ENCODE measurements around the gene CUL1. TPM values are rescaled to one million over a fixed set of nuclear protein-coding genes. Genes with fewer than 3 reads are reported as not detected.

Gene CUL1
- total RNA-seq, 2 donors from 2014 or later = 35.0 to 42.1 TPM

DNA sequence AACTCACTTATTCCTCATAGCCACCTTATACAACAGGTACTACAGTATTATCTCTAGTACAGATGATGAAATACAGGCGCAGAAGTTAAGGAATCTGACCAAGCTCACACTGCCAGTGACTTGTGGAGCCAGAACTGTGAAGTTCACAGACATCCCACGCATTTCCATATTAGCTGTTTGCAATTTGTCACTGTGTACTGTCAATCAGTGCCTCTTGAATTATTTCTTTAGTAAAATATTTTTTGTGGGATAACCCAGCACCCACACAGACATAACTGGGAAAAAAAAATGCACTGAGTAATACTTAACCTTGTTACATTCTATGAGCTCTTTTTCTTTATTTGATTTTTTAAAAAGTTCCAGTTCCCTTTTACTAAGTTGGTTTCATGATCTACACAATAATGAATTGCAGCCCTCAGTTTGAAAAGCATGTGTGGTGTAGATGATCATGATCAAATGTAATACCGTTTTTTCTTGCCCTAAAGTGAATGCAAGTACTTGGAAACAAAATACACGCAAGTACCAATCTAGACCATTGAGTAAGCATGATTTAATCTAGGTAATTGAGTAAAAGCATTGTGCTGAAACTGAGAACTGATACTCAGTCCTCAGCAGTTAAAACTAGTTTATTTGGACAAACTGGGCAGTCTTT, 14.1 kb downstream of the CUL1 start:
- no peaks in the 10 kb centered on the region for H3K36me3 ChIP-seq (ENCODE audit: control insufficient read depth, insufficient read depth, low read length)
- H3K9ac ChIP-seq (ENCODE audit: extremely low read depth, low read length, poor library complexity, severe bottlenecking) = no peak overlapping the region
- H3K4me3 ChIP-seq (ENCODE audit: low read length) = no peak overlapping the region
- Mint-ChIP-seq H3K27ac (no peak overlapping the region), H3K36me3 (ENCODE audit: low read depth) (peaks cover 4% of the 10 kb centered on the region), H3K9me3 (no peaks in the 10 kb centered on the region), H3K4me3 (no peak overlapping the region), H3K27me3 (ENCODE audit: insufficient read depth) (peaks cover 8% of the 10 kb centered on the region), H3K4me1 (peaks cover 16% of the 10 kb centered on the region)
- H3K4me1 ChIP-seq (ENCODE audit: control insufficient read depth, insufficient read depth, low read length) = no peaks in the 10 kb centered on the region
- H3K27ac ChIP-seq (ENCODE audit: low read depth, low read length) = no peak overlapping the region
- H3K27me3 ChIP-seq (ENCODE audit: control insufficient read depth, insufficient read depth, low read length, poor library complexity, severe bottlenecking) = peaks cover 8% of the 10 kb centered on the region
- WGBS, 2 experiments (ENCODE audit: insufficient coverage in 1 of 2, insufficient read length in 1 of 2) = 97% methylated on average over 3 to 4 of the region's 4 CpGs
- no peak for DNase-seq
- no peaks in the 10 kb centered on the region for H3K9me3 ChIP-seq (ENCODE audit: control insufficient read depth, low read length)
- TF ChIP-seq, protein P1, sequence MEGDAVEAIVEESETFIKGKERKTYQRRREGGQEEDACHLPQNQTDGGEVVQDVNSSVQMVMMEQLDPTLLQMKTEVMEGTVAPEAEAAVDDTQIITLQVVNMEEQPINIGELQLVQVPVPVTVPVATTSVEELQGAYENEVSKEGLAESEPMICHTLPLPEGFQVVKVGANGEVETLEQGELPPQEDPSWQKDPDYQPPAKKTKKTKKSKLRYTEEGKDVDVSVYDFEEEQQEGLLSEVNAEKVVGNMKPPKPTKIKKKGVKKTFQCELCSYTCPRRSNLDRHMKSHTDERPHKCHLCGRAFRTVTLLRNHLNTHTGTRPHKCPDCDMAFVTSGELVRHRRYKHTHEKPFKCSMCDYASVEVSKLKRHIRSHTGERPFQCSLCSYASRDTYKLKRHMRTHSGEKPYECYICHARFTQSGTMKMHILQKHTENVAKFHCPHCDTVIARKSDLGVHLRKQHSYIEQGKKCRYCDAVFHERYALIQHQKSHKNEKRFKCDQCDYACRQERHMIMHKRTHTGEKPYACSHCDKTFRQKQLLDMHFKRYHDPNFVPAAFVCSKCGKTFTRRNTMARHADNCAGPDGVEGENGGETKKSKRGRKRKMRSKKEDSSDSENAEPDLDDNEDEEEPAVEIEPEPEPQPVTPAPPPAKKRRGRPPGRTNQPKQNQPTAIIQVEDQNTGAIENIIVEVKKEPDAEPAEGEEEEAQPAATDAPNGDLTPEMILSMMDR (conservative IDR thresholded peaks at IDR 0.05) = no peak

DNA sequence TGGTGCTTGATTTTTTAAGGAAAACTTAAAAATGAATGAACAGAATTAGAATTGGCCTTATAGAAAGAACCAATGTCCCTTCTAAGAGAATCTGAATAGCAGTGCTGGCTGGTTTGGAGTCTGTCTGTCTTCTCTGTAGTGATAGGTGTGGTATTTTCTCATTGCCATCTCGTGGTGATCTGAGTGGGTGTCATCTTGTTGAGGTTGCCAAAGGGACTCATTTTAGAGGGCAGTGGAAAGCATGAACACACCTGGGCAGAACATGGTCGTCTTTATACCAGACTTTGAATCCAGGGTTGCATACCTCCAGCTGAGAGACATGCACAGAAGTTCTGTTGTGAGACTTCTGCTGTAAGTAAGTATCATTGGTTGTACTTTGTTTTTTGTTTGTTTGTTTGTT, 15.8 kb downstream of the CUL1 start:
- H3K9me3 ChIP-seq (ENCODE audit: control insufficient read depth, low read length) = no peaks in the 10 kb centered on the region
- Mint-ChIP-seq H3K36me3 (ENCODE audit: low read depth) (peaks cover 4% of the 10 kb centered on the region), H3K27me3 (ENCODE audit: insufficient read depth) (no peaks in the 10 kb centered on the region), H3K4me3 (no peak overlapping the region), H3K9me3 (no peaks in the 10 kb centered on the region), H3K27ac (no peak overlapping the region), H3K4me1 (peaks cover 7% of the 10 kb centered on the region)
- no peak overlapping the region for H3K9ac ChIP-seq (ENCODE audit: extremely low read depth, low read length, poor library complexity, severe bottlenecking)
- H3K27ac ChIP-seq (ENCODE audit: low read depth, low read length) = no peak overlapping the region
- H3K4me1 ChIP-seq (ENCODE audit: control insufficient read depth, insufficient read depth, low read length) = no peaks in the 10 kb centered on the region
- DNase-seq = no peak
- no peaks in the 10 kb centered on the region for H3K27me3 ChIP-seq (ENCODE audit: control insufficient read depth, insufficient read depth, low read length, poor library complexity, severe bottlenecking)
- TF ChIP-seq, protein P1 (conservative IDR thresholded peaks at IDR 0.05) = no peak
- no peak overlapping the region for H3K4me3 ChIP-seq (ENCODE audit: low read length)
- H3K36me3 ChIP-seq (ENCODE audit: control insufficient read depth, insufficient read depth, low read length) = no peaks in the 10 kb centered on the region
- 75 to 94% methylated on average over 1 to 2 of the region's 2 CpGs for WGBS, 2 experiments (ENCODE audit: insufficient coverage in 1 of 2, insufficient read length in 1 of 2)

DNA sequence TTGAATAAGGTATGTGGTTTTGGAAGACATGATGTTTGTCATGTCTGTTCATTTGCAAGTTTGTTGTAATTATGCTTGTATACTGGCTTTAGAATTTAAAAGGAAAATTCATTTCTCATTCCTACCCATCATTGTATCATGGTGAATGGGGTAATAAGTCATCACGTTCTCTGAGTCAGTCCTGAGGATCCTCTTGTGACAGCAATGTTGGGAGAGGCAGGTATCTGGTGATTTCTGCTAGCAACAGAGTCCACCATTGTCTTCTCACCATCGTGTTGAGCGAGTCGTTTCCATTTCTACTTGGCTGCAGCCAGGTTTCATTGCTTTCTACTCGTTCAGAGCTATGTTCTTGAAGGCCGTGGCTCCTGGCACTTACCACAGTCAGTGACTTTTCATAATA, 16.3 kb downstream of the CUL1 start:
- H3K4me1 ChIP-seq (ENCODE audit: control insufficient read depth, insufficient read depth, low read length) = no peaks in the 10 kb centered on the region
- TF ChIP-seq, protein P1 (conservative IDR thresholded peaks at IDR 0.05) = no peak
- H3K9ac ChIP-seq (ENCODE audit: extremely low read depth, low read length, poor library complexity, severe bottlenecking) = no peak overlapping the region
- WGBS, 2 experiments (ENCODE audit: insufficient coverage in 1 of 2, insufficient read length in 1 of 2) = 94 to 99% methylated on average over 5 to 6 of the region's 6 CpGs
- H3K4me3 ChIP-seq (ENCODE audit: low read length) = no peak overlapping the region
- peaks cover 8% of the 10 kb centered on the region for H3K4me1 Mint-ChIP-seq
- no peaks in the 10 kb centered on the region for H3K27me3 Mint-ChIP-seq (ENCODE audit: insufficient read depth)
- H3K9me3 ChIP-seq (ENCODE audit: control insufficient read depth, low read length) = no peaks in the 10 kb centered on the region
- H3K4me3 Mint-ChIP-seq = no peak overlapping the region
- no peak for DNase-seq
- H3K27me3 ChIP-seq (ENCODE audit: control insufficient read depth, insufficient read depth, low read length, poor library complexity, severe bottlenecking) = no peaks in the 10 kb centered on the region
- H3K9me3 Mint-ChIP-seq = no peaks in the 10 kb centered on the region
- H3K27ac ChIP-seq (ENCODE audit: low read depth, low read length) = no peak overlapping the region
- H3K36me3 Mint-ChIP-seq (ENCODE audit: low read depth) = peaks cover 4% of the 10 kb centered on the region
- H3K27ac Mint-ChIP-seq = no peak overlapping the region
- no peaks in the 10 kb centered on the region for H3K36me3 ChIP-seq (ENCODE audit: control insufficient read depth, insufficient read depth, low read length)
